IMR-90 (cell line): ENCODE data around the gene SMARCA5. TPM values are rescaled to one million over a fixed set of nuclear protein-coding genes. Genes with fewer than 3 reads are reported as not detected.

ENCODE experiments used
- ATAC-seq: fragments of 200-7000 bp; cut with Tn5 transposase; 2 replicates; pipeline ENCODE4 v1.9.1; 2020; ENCODE audit warnings: low read depth, mild to moderate bottlenecking, moderate library complexity
- BruUV-seq: library from RNA; stranded (reverse); fragments of 400-500 nt; replicated peaks from 2 replicates; lab custom pipeline; 2021; lab: Mats Ljungman, UMichigan
- CTCF ChIA-PET: fragments of 300-600 bp; formaldehyde crosslinking; extraction: SDS; loops from one replicate; lab custom pipeline; 2021; ENCODE audit warnings: antibody characterized with exemption; lab: Yijun Ruan, JAX
- POLR2A ChIA-PET: fragments of 300-600 bp; sonication (Branson Sonifier 250); formaldehyde crosslinking; loops from one replicate; lab custom pipeline; 2022; ENCODE audit warnings: antibody characterized with exemption; ENCODE audit not compliant: unreplicated experiment; lab: Charles Lee
- DNase-seq: peaks from one replicate; pipeline ENCODE4 v3.0.0; 2013
- H2AFZ ChIP-seq: replicated peaks from 2 replicates; pipeline ENCODE3; 2013; ENCODE audit warnings: low read length, mild to moderate bottlenecking; ENCODE audit not compliant: poor library complexity
- H2AK5ac ChIP-seq: 2 replicates; pipeline ENCODE4 v1.6.1; 2013; ENCODE audit warnings: low read depth, low read length, inconsistent platforms
- H2AK9ac ChIP-seq: replicated peaks from 2 replicates; pipeline ENCODE3; 2013; ENCODE audit warnings: mild to moderate bottlenecking, low read depth, low read length, moderate library complexity; ENCODE audit not compliant: poor library complexity
- H2BK120ac ChIP-seq: 2 replicates; pipeline ENCODE4 v1.6.1; 2013; ENCODE audit warnings: low read depth, low read length, inconsistent platforms
- H2BK15ac ChIP-seq: 3 replicates; pipeline ENCODE4 v1.6.1; 2013; ENCODE audit warnings: low read depth, low read length, inconsistent platforms
- H2BK20ac ChIP-seq: 2 replicates; pipeline ENCODE4 v1.6.1; 2013; ENCODE audit warnings: low read depth, mild to moderate bottlenecking, inconsistent platforms, low read length, moderate library complexity
- H2BK5ac ChIP-seq: 2 replicates; pipeline ENCODE4 v1.6.1; 2013; ENCODE audit warnings: mild to moderate bottlenecking, low read depth, low read length, inconsistent platforms; ENCODE audit not compliant: poor library complexity, severe bottlenecking
- H3K14ac ChIP-seq: replicated peaks from 2 replicates; pipeline ENCODE4 v1.6.1; 2013; ENCODE audit warnings: low read depth, low read length, inconsistent platforms
- H3K18ac ChIP-seq: 2 replicates; pipeline ENCODE4 v1.6.1; 2013; ENCODE audit warnings: low read depth, low read length, control low read depth
- H3K23ac ChIP-seq: 2 replicates; pipeline ENCODE4 v1.6.1; 2013; ENCODE audit warnings: low read depth, low read length, inconsistent platforms
- H3K27ac ChIP-seq: 2 replicates; pipeline ENCODE4 v1.5.1; 2013; ENCODE audit warnings: mild to moderate bottlenecking, control low read depth, low read length; ENCODE audit not compliant: insufficient read depth
- H3K27me3 ChIP-seq: 2 replicates; pipeline ENCODE4 v1.6.1; 2013; ENCODE audit warnings: low read length; ENCODE audit not compliant: control insufficient read depth, insufficient read depth
- H3K36me3 ChIP-seq: 2 replicates; pipeline ENCODE4 v1.6.1; 2013; ENCODE audit warnings: low read length, mixed read lengths; ENCODE audit not compliant: control insufficient read depth, insufficient read depth
- H3K4ac ChIP-seq: 2 replicates; pipeline ENCODE4 v1.6.1; 2013; ENCODE audit warnings: low read depth, low read length, inconsistent platforms
- H3K4me1 ChIP-seq: 2 replicates; pipeline ENCODE4 v1.6.1; 2013; ENCODE audit warnings: low read length, mixed read lengths; ENCODE audit not compliant: control insufficient read depth, insufficient read depth
- H3K4me2 ChIP-seq: 2 replicates; pipeline ENCODE4 v1.6.1; 2013; ENCODE audit warnings: low read depth, mild to moderate bottlenecking, control low read depth, low read length, moderate library complexity
- H3K4me3 ChIP-seq: 2 replicates; pipeline ENCODE4 v1.5.1; 2013; ENCODE audit warnings: low read depth, mild to moderate bottlenecking, control low read depth, low read length, moderate library complexity; ENCODE audit not compliant: insufficient read depth
- H3K56ac ChIP-seq: 2 replicates; pipeline ENCODE4 v1.6.1; 2013; ENCODE audit warnings: low read length, inconsistent platforms; ENCODE audit not compliant: insufficient read depth; ENCODE audit errors: extremely low read depth
- H3K79me1 ChIP-seq, 2 experiments: 2 replicates each; pipeline ENCODE4 v1.6.1; 2013; ENCODE audit warnings: low read length in 2 of 2, inconsistent platforms in 1 of 2, low read depth in 1 of 2
- H3K9ac ChIP-seq: 2 replicates; pipeline ENCODE4 v1.6.1; 2013; ENCODE audit warnings: low read depth, low read length, control low read depth
- H3K9me1 ChIP-seq: 2 replicates; pipeline ENCODE4 v1.6.1; 2013; ENCODE audit warnings: low read length, inconsistent platforms; ENCODE audit not compliant: insufficient read depth
- H3K9me3 ChIP-seq: 2 replicates; pipeline ENCODE4 v1.6.1; 2013; ENCODE audit warnings: low read length; ENCODE audit not compliant: control insufficient read depth, insufficient read depth
- H4K20me1 ChIP-seq: 2 replicates; pipeline ENCODE4 v1.6.1; 2013; ENCODE audit warnings: low read length, inconsistent platforms; ENCODE audit not compliant: insufficient read depth
- H4K5ac ChIP-seq: 2 replicates; pipeline ENCODE4 v1.6.1; 2013; ENCODE audit warnings: mild to moderate bottlenecking, low read depth, low read length, control low read depth
- H4K8ac ChIP-seq, 2 experiments: 2 replicates each; pipeline ENCODE4 v1.6.1; 2013; ENCODE audit warnings: low read depth in 2 of 2, low read length in 2 of 2, control low read depth in 1 of 2, inconsistent platforms in 1 of 2
- H4K91ac ChIP-seq: 2 replicates; pipeline ENCODE4 v1.6.1; 2013; ENCODE audit warnings: low read depth, low read length, inconsistent platforms; ENCODE audit not compliant: insufficient read depth
- CHD1 ChIP-seq: IDR thresholded peaks from 2 replicates; pipeline ENCODE4 v1.6.1; 2012; ENCODE audit warnings: low read depth, low read length, improper control_type of control experiment
- CTCF ChIP-seq: conservative IDR thresholded peaks from 2 replicates; pipeline ENCODE4 v1.5.1; 2012; ENCODE audit warnings: mild to moderate bottlenecking, low read depth, low read length, improper control_type of control experiment
- MXI1 ChIP-seq: IDR thresholded peaks from 2 replicates; pipeline ENCODE4 v1.6.1; 2012; ENCODE audit warnings: low read depth, mild to moderate bottlenecking, low read length, moderate library complexity, borderline replicate concordance
- SMC3 ChIP-seq: fragments of 150-350 bp; IDR thresholded peaks from 2 replicates; pipeline ENCODE4 v1.6.1; 2016; ENCODE audit warnings: low read depth, mild to moderate bottlenecking, antibody characterized with exemption, low read length, moderate library complexity
- WGBS, 2 experiments: methylation state at CpG; one replicate each; pipeline versions ENCODE4 v1.1.5 to v1.1.7; 2013; ENCODE audit warnings: missing lambda C conversion rate in 2 of 2; ENCODE audit not compliant: insufficient read length in 1 of 2; ENCODE audit errors: extremely low coverage in 2 of 2; 5-methylcytosine and 5-hydroxymethylcytosine counted together
- dilution Hi-C: fragments of 300-500 bp; cut with HindIII; formaldehyde crosslinking; loops from one replicate; pipeline ENCODE4 v1.14.3; 2018; ENCODE audit warnings: low sequenced_read_pairs; ENCODE audit not compliant: unreplicated experiment
- in situ Hi-C: fragments of 300-500 bp; cut with MboI; formaldehyde crosslinking; loops from 3 replicates; pipeline ENCODE4 v1.14.3; 2019; ENCODE audit warnings: low sequenced_read_pairs, inconsistent platforms, mixed read lengths
- intact Hi-C: fragments of 100-400 bp; cut with micrococcal nuclease; formaldehyde crosslinking; loops from 2 replicates; pipeline ENCODE4 v1.10.0; 2022
- polyA plus RNA-seq, 3 experiments: library from polyadenylated mRNA; depleted of rRNA; stranded (reverse); fragments of >200 nt; gene quantifications; 2 replicates each; pipeline ENCODE4 v1.2.3, GENCODE V29; 2012; ENCODE audit warnings: low replicate concordance in 1 of 3
- total RNA-seq: library from RNA; depleted of rRNA; stranded (reverse); fragments of >200 nt; gene quantifications from 2 replicates; pipeline ENCODE4 v1.2.3, GENCODE V29; 2012

The SMARCA5 gene
- total and polyA plus RNA-seq, 2 of the 4 experiments (the other 2 are of a cell fraction): 11.5 to 14.7 TPM

- peak overlapping the region; percentile 2 to 93; a peak in 3 of 4 replicates for H4K8ac ChIP-seq
- peak overlapping the region; percentile 98 for H2AFZ ChIP-seq
- POLR2A ChIA-PET: no interaction called here
- no peak for TF ChIP-seq CTCF
- TF ChIP-seq SMC3: no peak
- TF ChIP-seq CHD1: no peak
- TF ChIP-seq MXI1: no peak
- CTCF ChIA-PET: no interaction called here
- peak overlapping the region; percentile 10; the same call in 1 of the 2 replicates for H4K5ac ChIP-seq
- peak overlapping the region; percentile 26 for H2BK5ac ChIP-seq
- H3K9me3 ChIP-seq: no peaks in the 10 kb centered on the region
- peaks cover 4 to 8% of the 10 kb centered on the region in 2 experiments; a peak in 2 of 4 replicates for H3K79me1 ChIP-seq
- H2BK120ac ChIP-seq: peak overlapping the region; percentile 7; the same call in 1 of the 2 replicates
- H3K27me3 ChIP-seq: no peaks in the 10 kb centered on the region
- H3K9ac ChIP-seq: peak overlapping the region; percentile 64
- intact Hi-C loops: no loop called here
- peak overlapping the region; percentile 62; the same call in 1 of the 3 replicates for H2BK15ac ChIP-seq
- peak overlapping the region; percentile 90 for H2AK9ac ChIP-seq
- H3K36me3 ChIP-seq: peaks cover 3% of the 10 kb centered on the region
- WGBS, 2 experiments: 4% methylated on average over 7 of the region's 18 CpGs; no CpG with 5 or more reads in 1 of the 2 experiments
- DNase-seq (no peak), ATAC-seq (peak; percentile 41)
- 0 out of 2 replicates have a peak overlapping the region, but pooled peaks have one; percentile 6 for H3K14ac ChIP-seq
- no peaks in the 10 kb centered on the region for H3K4me1 ChIP-seq
- dilution Hi-C loops: no loop called here
- no peak overlapping the region for H3K18ac ChIP-seq
- H4K91ac ChIP-seq: peak overlapping the region; percentile 67; the same call in 1 of the 2 replicates
- peaks cover 26% of the 10 kb centered on the region for H4K20me1 ChIP-seq
- H2AK5ac ChIP-seq: no peak overlapping the region
- peak overlapping the region; percentile 63 for H3K4me3 ChIP-seq
- H2BK20ac ChIP-seq: no peak overlapping the region
- no TSS peak for BruUV-seq
- H3K27ac ChIP-seq: peak overlapping the region; percentile 69
- in situ Hi-C loops: no loop called here
- no peaks in the 10 kb centered on the region for H3K9me1 ChIP-seq
- peak overlapping the region; percentile 61 for H3K4ac ChIP-seq
- peak overlapping the region; percentile 51 for H3K4me2 ChIP-seq
- H3K23ac ChIP-seq: peak overlapping the region; percentile 40; the same call in 1 of the 2 replicates
- peak overlapping the region; percentile 45; the same call in 1 of the 2 replicates for H3K56ac ChIP-seq
Measured at GRCh38 chr4:143512978-143513313, 556 bp upstream of the SMARCA5 start.
